NT2/D1 (cell line): Measurements from ENCODE around the gene ADNP2.
A peak's percentile ranks its signal among the peaks of the same experiment; 100 is the strongest.

ENCODE experiments used
- DNase-seq: peaks from one replicate; pipeline ENCODE4 v3.0.0-alpha.2; 2011; ENCODE audit warnings: low read depth, low spot score
- H3K27me3 ChIP-seq: 2 replicates; pipeline ENCODE4 v1.6.0; 2011; ENCODE audit warnings: mild to moderate bottlenecking; ENCODE audit not compliant: insufficient read length, insufficient read depth
- H3K36me3 ChIP-seq: 2 replicates; pipeline ENCODE4 v1.6.1; 2011; ENCODE audit warnings: mild to moderate bottlenecking, low read length, mixed read lengths; ENCODE audit not compliant: insufficient read depth, insufficient read length
- H3K4me1 ChIP-seq: 2 replicates; pipeline ENCODE4 v1.5.1; 2011; ENCODE audit not compliant: insufficient read depth, insufficient read length
- H3K4me3 ChIP-seq: 2 replicates; pipeline ENCODE4 v1.5.1; 2011; ENCODE audit warnings: low read depth; ENCODE audit not compliant: insufficient read length
- H3K9ac ChIP-seq: 2 replicates; pipeline ENCODE4 v1.6.0; 2011; ENCODE audit warnings: low read depth; ENCODE audit not compliant: insufficient read length
- H3K9me3 ChIP-seq: 2 replicates; pipeline ENCODE4 v1.5.1; 2011; ENCODE audit warnings: mild to moderate bottlenecking, low read length; ENCODE audit not compliant: insufficient read depth
- SUZ12 ChIP-seq: IDR thresholded peaks from 2 replicates; pipeline ENCODE4 v1.6.1; 2011; ENCODE audit not compliant: insufficient read length, insufficient read depth; ENCODE audit errors: extremely low read depth
- YY1 ChIP-seq: IDR thresholded peaks from 2 replicates; pipeline ENCODE4 v1.6.1; 2011; ENCODE audit not compliant: insufficient read length, insufficient read depth
- ZNF274 ChIP-seq: IDR thresholded peaks from 2 replicates; pipeline ENCODE4 v1.6.1; 2011; ENCODE audit warnings: mild to moderate bottlenecking, low read depth, low read length

ADNP2 gene

GRCh38 chr18:80147037-80147417 is 38.0 kb downstream of the ADNP2 start:
- peak overlapping the region; percentile 96 for H3K9ac ChIP-seq
- peaks cover 27% of the 10 kb centered on the region for H3K36me3 ChIP-seq
- H3K27me3 ChIP-seq = peaks cover 15% of the 10 kb centered on the region
- TF ChIP-seq ZNF274 (no peak), YY1 (no peak), SUZ12 (no peak)
- H3K9me3 ChIP-seq = no peaks in the 10 kb centered on the region
- H3K4me1 ChIP-seq = no peaks in the 10 kb centered on the region
- peak overlapping the region; percentile 89 for H3K4me3 ChIP-seq
- no peak for DNase-seq

GRCh38 chr18:80147418-80148325 is 38.6 kb downstream of the ADNP2 start:
- Histone ChIP-seq H3K4me3 (peak overlapping the region; percentile 89), H3K9ac (peak overlapping the region; percentile 96), H3K36me3 (peaks cover 27% of the 10 kb centered on the region), H3K4me1 (no peaks in the 10 kb centered on the region), H3K9me3 (no peaks in the 10 kb centered on the region), H3K27me3 (peaks cover 15% of the 10 kb centered on the region)
- TF ChIP-seq ZNF274 = no peak
- TF ChIP-seq YY1 = no peak
- no peak for TF ChIP-seq SUZ12
- DNase-seq = peak; percentile 50

GRCh38 chr18:80148326-80149199 is 39.5 kb downstream of the ADNP2 start:
- Histone ChIP-seq H3K4me1 (no peaks in the 10 kb centered on the region), H3K27me3 (peaks cover 15% of the 10 kb centered on the region), H3K36me3 (peaks cover 28% of the 10 kb centered on the region), H3K9ac (peak overlapping the region; percentile 96), H3K4me3 (peak overlapping the region; percentile 89), H3K9me3 (no peaks in the 10 kb centered on the region)
- no peak for DNase-seq
- no peak for TF ChIP-seq SUZ12
- TF ChIP-seq ZNF274 = no peak
- TF ChIP-seq YY1 = no peak

- Histone ChIP-seq H3K9me3 (no peaks in the 10 kb centered on the region), H3K4me1 (no peaks in the 10 kb centered on the region), H3K9ac (no peak overlapping the region), H3K4me3 (no peak overlapping the region), H3K36me3 (peaks cover 39% of the 10 kb centered on the region), H3K27me3 (peaks cover 15% of the 10 kb centered on the region)
- DNase-seq = no peak
- no peak for TF ChIP-seq SUZ12
- TF ChIP-seq ZNF274 = no peak
- TF ChIP-seq YY1 = no peak
These were observed 40.6 kb downstream of the ADNP2 start for GRCh38 chr18:80149667-80150066.

- no peak overlapping the region for H3K4me3 ChIP-seq
- H3K4me1 ChIP-seq = no peaks in the 10 kb centered on the region
- H3K9me3 ChIP-seq = no peaks in the 10 kb centered on the region
- no peaks in the 10 kb centered on the region for H3K27me3 ChIP-seq
- H3K36me3 ChIP-seq = peaks cover 62% of the 10 kb centered on the region
- no peak for DNase-seq
- TF ChIP-seq YY1 = no peak
- TF ChIP-seq SUZ12 = no peak
- no peak for TF ChIP-seq ZNF274
- no peak overlapping the region for H3K9ac ChIP-seq
These were observed 45.2 kb downstream of the ADNP2 start for GRCh38 chr18:80154293-80154692.

- Histone ChIP-seq H3K4me3 (no peak overlapping the region), H3K9ac (no peak overlapping the region), H3K27me3 (no peaks in the 10 kb centered on the region), H3K36me3 (peaks cover 74% of the 10 kb centered on the region), H3K9me3 (no peaks in the 10 kb centered on the region), H3K4me1 (no peaks in the 10 kb centered on the region)
- DNase-seq = peak; percentile 56
- no peak for TF ChIP-seq SUZ12
- TF ChIP-seq YY1 = no peak
- no peak for TF ChIP-seq ZNF274
These were observed 48.8 kb downstream of the ADNP2 start for GRCh38 chr18:80157708-80158343.
